Activated naive CD8-positive, alpha-beta T cell (primary cell): ENCODE results near the gene MAN2C1.
"Not testable (repeated sequence)": the region's sequence is repeated elsewhere in the genome, so short reads cannot be mapped to it uniquely, and the experiment has no call there.

Experiments
- H3K27ac Mint-ChIP-seq: one replicate; pipeline ENCODE4 v1.8.0; 2021; ENCODE audit warnings: mixed read lengths
- H3K27me3 Mint-ChIP-seq: one replicate; pipeline ENCODE4 v1.8.0; 2021; ENCODE audit warnings: mixed read lengths
- H3K36me3 Mint-ChIP-seq: one replicate; pipeline ENCODE4 v1.8.0; 2021; ENCODE audit warnings: mixed read lengths
- H3K4me1 Mint-ChIP-seq: one replicate; pipeline ENCODE4 v1.8.0; 2021; ENCODE audit warnings: low read depth, mixed read lengths
- H3K4me3 Mint-ChIP-seq: one replicate; pipeline ENCODE4 v1.8.0; 2021; ENCODE audit warnings: mild to moderate bottlenecking, mixed read lengths
- H3K9me3 Mint-ChIP-seq: one replicate; pipeline ENCODE4 v1.8.0; 2021; ENCODE audit warnings: low read depth, mixed read lengths

The MAN2C1 gene

DNA sequence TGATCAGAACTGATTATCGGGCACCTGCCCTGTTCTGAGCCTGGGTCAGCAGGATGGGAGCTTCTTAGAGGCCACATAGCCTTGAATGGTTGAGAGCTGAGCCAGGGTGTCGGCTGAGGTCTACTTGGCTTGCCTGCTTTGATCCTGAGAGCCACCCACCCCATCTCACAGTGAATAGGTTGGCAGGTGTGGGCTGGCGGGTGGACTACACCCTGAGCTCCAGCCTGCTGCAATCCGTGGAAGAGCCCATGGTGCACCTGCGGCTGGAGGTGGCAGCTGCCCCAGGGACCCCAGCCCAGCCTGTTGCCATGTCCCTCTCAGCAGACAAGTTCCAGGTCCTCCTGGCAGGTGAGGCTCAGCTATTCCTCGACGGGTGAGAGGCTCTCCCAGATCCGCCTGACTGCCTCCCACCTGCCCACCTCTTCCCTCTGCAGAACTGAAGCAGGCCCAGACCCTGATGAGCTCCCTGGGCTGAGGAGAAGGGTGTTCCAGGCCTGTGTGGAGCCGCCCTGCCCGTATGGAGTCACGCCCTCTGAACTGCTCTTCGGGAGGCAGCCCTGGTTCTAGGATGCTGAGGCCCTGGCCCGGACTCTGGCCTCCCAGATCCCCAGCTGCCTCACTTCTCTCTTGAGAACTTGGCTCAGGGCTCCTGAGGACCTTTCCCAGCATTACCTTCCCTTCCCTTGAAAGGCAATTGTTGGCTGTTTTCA is 28.7 kb downstream of the MAN2C1 start:
- no peaks in the 10 kb centered on the region for H3K27me3 Mint-ChIP-seq
- H3K27ac Mint-ChIP-seq: no peak overlapping the region
- H3K36me3 Mint-ChIP-seq: peaks cover 3% of the 10 kb centered on the region
- H3K4me1 Mint-ChIP-seq: peaks cover 19% of the 10 kb centered on the region
- no peaks in the 10 kb centered on the region for H3K9me3 Mint-ChIP-seq
- no peak overlapping the region for H3K4me3 Mint-ChIP-seq

DNA sequence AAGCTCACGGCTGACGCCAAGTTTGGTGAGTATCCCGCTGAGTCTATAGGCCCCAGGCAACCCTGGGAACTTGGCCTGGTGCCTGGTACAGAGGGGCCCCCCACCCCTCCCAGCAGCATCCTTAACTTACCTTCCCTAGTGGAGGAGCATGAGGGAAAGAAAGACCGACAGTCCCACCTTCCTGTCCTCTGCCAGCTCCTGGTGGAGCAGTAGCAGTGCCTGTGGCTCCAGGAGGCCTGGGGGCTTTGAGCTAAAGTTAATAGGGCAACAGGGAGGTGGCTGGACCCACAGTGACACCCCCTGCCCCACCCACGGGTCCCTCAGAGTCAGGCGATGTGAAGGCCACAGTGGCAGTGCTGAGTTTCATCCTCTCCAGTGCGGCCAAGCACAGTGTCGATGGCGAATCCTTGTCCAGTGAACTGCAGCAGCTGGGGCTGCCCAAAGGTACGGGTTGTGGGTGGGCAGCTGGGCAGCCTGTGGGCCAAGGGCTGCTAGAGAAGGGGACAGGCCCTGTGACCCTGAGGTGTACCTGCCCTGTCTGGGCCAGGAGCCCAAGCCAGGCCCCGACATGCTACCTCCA is 29.7 kb downstream of the MAN2C1 start:
- peak overlapping the region; percentile 10 for H3K27ac Mint-ChIP-seq
- peaks cover 3% of the 10 kb centered on the region for H3K36me3 Mint-ChIP-seq
- H3K4me3 Mint-ChIP-seq: no peak overlapping the region
- H3K9me3 Mint-ChIP-seq: no peaks in the 10 kb centered on the region
- no peaks in the 10 kb centered on the region for H3K27me3 Mint-ChIP-seq
- H3K4me1 Mint-ChIP-seq: peaks cover 19% of the 10 kb centered on the region

- Mint-ChIP-seq H3K4me1 (peaks cover 19% of the 10 kb centered on the region), H3K36me3 (peaks cover 3% of the 10 kb centered on the region), H3K9me3 (no peaks in the 10 kb centered on the region), H3K4me3 (peak within 1 kb of the TSS; percentile 95), H3K27me3 (no peaks in the 10 kb centered on the region), H3K27ac (peak within 1 kb of the TSS; percentile 89)
Observed at GRCh38 chr15:75335705-75336355, 32.6 kb downstream of the MAN2C1 start, which contains the start of gene COMMD4. TSS of gene COMMD4 (plus strand) at chr15:75336063. CDS start at chr15:75336090, 27 bp downstream.

DNA sequence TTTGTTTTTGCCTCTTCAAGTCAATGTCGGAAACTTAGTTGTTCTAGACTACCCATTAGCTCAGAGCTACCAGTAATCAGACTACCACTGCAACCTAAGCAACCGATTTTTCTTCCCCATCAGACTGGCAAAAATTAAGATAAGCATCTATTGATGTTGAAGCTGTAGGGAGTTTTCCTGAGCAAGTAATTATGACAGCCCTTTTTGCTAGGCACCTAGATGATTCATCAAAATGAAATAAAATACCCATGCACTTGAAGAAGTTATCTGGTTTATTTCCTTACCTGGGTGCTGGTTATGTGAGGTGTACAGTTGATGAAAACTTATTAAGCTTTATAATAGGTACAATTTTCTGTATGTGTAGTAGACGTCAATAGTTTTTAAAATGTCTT is 33.1 kb downstream of the MAN2C1 start:
- Mint-ChIP-seq H3K27ac (peak overlapping the region; percentile 89), H3K36me3 (peaks cover 3% of the 10 kb centered on the region), H3K4me3 (peak overlapping the region; percentile 95), H3K4me1 (peaks cover 19% of the 10 kb centered on the region), H3K9me3 (no peaks in the 10 kb centered on the region), H3K27me3 (no peaks in the 10 kb centered on the region)

- H3K27me3 Mint-ChIP-seq, H3K9me3 Mint-ChIP-seq, H3K4me3 Mint-ChIP-seq, H3K36me3 Mint-ChIP-seq, H3K27ac Mint-ChIP-seq: not testable (repeated sequence)
- peaks cover 19% of the 10 kb centered on the region for H3K4me1 Mint-ChIP-seq
Observed at GRCh38 chr15:75333654-75334419, 34.6 kb downstream of the MAN2C1 start.

DNA sequence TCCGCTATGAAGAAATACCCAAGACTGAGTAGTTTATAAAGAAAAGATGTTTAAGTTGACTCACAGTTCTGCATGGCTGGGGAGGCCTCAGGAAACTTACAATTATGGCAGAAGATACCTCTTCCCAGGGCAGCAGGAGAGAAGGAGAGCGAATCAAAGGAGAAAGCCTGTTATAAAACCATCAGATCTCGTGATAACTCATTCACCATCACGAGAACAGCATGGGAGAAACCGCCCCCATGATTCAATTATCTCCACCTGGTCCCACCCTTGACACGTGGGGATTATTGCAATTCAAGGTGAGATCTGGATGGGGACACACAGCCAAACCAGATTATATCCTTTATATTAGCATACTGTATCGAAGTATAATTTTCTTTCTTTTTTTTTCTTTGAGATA is 36.3 kb downstream of the MAN2C1 start:
- H3K9me3 Mint-ChIP-seq, H3K4me3 Mint-ChIP-seq, H3K27me3 Mint-ChIP-seq, H3K27ac Mint-ChIP-seq, H3K36me3 Mint-ChIP-seq: not testable (repeated sequence)
- peaks cover 17% of the 10 kb centered on the region for H3K4me1 Mint-ChIP-seq

- H3K4me1 Mint-ChIP-seq: no peaks in the 10 kb centered on the region
- H3K4me3 Mint-ChIP-seq: no peak overlapping the region
- no peaks in the 10 kb centered on the region for H3K36me3 Mint-ChIP-seq
- no peaks in the 10 kb centered on the region for H3K27me3 Mint-ChIP-seq
- no peak overlapping the region for H3K27ac Mint-ChIP-seq
- H3K9me3 Mint-ChIP-seq: no peaks in the 10 kb centered on the region
Observed at GRCh38 chr15:75329571-75329970, 38.8 kb downstream of the MAN2C1 start.

GRCh38 chr15:75328493-75329314 is 39.7 kb downstream of the MAN2C1 start:
- Mint-ChIP-seq H3K27me3 (no peaks in the 10 kb centered on the region), H3K27ac (no peak overlapping the region), H3K9me3 (no peaks in the 10 kb centered on the region), H3K4me3 (no peak overlapping the region), H3K4me1 (no peaks in the 10 kb centered on the region), H3K36me3 (no peaks in the 10 kb centered on the region)

- no peaks in the 10 kb centered on the region for H3K36me3 Mint-ChIP-seq
- no peak overlapping the region for H3K27ac Mint-ChIP-seq
- no peaks in the 10 kb centered on the region for H3K4me1 Mint-ChIP-seq
- H3K9me3 Mint-ChIP-seq: no peaks in the 10 kb centered on the region
- H3K27me3 Mint-ChIP-seq: no peaks in the 10 kb centered on the region
- H3K4me3 Mint-ChIP-seq: no peak overlapping the region
Observed at GRCh38 chr15:75327491-75327890, 40.9 kb downstream of the MAN2C1 start.

DNA sequence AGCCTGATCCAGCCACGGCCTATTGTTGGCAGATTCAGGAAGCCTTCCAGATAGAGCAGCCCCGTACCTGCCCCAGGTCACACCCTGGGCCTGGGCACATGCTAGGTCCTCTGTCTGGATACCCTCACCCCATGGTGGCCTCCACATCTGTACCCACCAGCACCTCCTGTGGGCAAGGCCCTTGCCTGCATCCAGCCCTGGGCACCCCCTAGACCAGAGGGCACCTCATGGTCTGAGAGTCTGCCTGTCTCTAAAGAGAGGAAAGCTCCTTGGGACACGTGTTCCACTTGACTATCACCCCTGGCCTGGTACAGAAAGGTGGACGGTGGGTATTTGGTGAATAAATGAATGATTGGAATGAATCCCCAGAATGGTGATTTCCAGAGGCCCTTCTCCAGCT is 41.4 kb downstream of the MAN2C1 start:
- Mint-ChIP-seq H3K4me3 (no peak overlapping the region), H3K27me3 (no peaks in the 10 kb centered on the region), H3K27ac (no peak overlapping the region), H3K9me3 (no peaks in the 10 kb centered on the region), H3K36me3 (no peaks in the 10 kb centered on the region), H3K4me1 (no peaks in the 10 kb centered on the region)

- Mint-ChIP-seq H3K4me3 (no peak overlapping the region), H3K27me3 (no peaks in the 10 kb centered on the region), H3K36me3 (no peaks in the 10 kb centered on the region), H3K27ac (no peak overlapping the region), H3K4me1 (no peaks in the 10 kb centered on the region), H3K9me3 (no peaks in the 10 kb centered on the region)
Observed at GRCh38 chr15:75325922-75326321, 42.5 kb downstream of the MAN2C1 start.

DNA sequence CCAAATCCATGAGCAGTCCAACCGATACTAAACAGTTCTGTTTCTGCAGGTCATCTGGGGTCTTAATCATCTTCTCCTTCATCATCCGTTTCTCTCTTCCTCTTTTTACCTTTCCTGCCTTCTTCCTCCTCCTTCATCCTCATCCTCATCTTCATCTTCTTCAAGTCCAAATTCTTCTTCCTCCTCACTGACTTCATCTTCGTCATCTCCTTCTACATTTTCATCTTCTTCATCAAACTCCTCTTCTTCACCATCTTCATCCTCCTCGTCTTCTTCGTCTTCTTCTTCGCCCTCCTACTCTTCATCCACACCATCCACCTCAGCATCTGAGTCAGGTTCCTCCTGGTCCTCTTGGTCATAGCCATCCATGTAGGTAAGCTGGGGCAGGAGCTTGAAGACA is 46.7 kb downstream of the MAN2C1 start:
- Mint-ChIP-seq H3K4me1 (no peaks in the 10 kb centered on the region), H3K4me3 (no peak overlapping the region), H3K27me3 (no peaks in the 10 kb centered on the region), H3K27ac (no peak overlapping the region), H3K36me3 (no peaks in the 10 kb centered on the region), H3K9me3 (no peaks in the 10 kb centered on the region)

- H3K4me3 Mint-ChIP-seq, H3K9me3 Mint-ChIP-seq, H3K36me3 Mint-ChIP-seq, H3K27ac Mint-ChIP-seq, H3K27me3 Mint-ChIP-seq, H3K4me1 Mint-ChIP-seq: not testable (repeated sequence)
Observed at GRCh38 chr15:75319231-75319897, 49.0 kb downstream of the MAN2C1 start.
